ENCODE measurements around the gene CNTROB.
A peak's percentile ranks its signal among the peaks of the same experiment; 100 is the strongest.

DNA sequence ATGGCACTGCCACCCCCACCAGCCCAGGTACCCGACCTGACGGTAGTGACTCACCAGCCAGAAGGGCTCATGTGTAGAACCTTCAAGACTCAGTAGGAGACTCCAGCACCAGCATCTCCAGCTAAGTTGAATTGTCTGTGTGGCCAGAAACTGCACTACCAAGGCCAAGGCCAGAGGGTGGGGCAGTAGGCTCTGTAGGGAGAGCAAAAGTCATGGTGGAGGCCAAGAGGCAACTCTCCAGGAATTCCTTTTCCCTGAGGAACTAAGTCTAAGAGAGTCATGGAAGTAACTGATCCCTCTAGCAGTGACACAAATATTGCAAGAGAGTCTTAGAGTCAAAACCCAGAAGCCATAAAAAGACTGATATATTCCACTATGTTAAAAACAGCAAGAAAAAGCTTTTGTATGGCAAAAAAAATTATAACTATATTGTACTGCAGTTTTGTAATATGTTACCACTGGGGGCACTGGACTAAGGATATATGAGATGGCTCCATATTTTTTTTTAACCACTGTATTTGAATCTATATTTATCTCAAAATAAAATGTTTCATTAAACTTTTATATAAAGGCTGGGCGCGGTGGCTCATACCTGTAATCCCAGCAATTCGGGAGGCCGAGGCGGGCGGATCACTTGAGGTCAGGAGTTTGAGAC is 40.3 kb downstream of the CNTROB start:
- no peak for TF ChIP-seq EZH2 (IDR thresholded peaks at IDR 0.05; ENCODE audit: borderline replicate concordance, low read depth, low read length, severe bottlenecking)
- TF ChIP-seq, protein P1, sequence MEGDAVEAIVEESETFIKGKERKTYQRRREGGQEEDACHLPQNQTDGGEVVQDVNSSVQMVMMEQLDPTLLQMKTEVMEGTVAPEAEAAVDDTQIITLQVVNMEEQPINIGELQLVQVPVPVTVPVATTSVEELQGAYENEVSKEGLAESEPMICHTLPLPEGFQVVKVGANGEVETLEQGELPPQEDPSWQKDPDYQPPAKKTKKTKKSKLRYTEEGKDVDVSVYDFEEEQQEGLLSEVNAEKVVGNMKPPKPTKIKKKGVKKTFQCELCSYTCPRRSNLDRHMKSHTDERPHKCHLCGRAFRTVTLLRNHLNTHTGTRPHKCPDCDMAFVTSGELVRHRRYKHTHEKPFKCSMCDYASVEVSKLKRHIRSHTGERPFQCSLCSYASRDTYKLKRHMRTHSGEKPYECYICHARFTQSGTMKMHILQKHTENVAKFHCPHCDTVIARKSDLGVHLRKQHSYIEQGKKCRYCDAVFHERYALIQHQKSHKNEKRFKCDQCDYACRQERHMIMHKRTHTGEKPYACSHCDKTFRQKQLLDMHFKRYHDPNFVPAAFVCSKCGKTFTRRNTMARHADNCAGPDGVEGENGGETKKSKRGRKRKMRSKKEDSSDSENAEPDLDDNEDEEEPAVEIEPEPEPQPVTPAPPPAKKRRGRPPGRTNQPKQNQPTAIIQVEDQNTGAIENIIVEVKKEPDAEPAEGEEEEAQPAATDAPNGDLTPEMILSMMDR (IDR thresholded peaks at IDR 0.05; ENCODE audit: borderline replicate concordance, extremely low read depth, low read length, poor library complexity, severe bottlenecking): peak; percentile 26

All from DND-41 (cell line).